Measurements from ENCODE around the gene SPRR2B.
"Not testable (repeated sequence)": the region's sequence is repeated elsewhere in the genome, so short reads cannot be mapped to it uniquely, and the experiment has no call there.

Gene SPRR2B

DNA sequence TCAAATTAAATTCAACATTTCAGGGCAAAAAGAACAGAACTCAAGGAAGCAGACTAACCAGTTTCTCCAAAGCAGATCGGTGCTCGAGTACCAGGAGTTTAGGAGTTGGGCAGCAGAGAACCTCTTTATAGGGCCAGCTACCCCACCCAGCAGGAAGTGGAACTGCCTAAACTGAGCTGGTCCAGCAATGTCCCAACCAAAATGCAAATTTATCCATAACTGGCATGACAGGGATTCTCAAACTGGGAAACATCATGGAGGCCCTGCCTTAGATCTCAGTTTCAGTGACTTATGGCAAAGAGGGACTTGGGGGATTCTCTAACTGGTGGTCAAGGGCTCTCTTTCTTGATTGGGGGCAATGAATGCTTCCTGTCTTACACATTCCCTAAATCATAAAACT lies at the start of gene SPRR2B:
TSS of gene SPRR2B (minus strand) at position 101 of the 400 bp plus-strand sequence. CDS start 772 bp downstream, outside the sequence.
- no peak within 1 kb of the TSS for H3K4me3 ChIP-seq (ENCODE audit: low read depth, low read length)
- in situ Hi-C loops (cut with HindIII; ENCODE audit: low sequenced_read_pairs) = no loop called here
- DNase-seq (ENCODE audit: low read depth) = no peak
- TF ChIP-seq, protein P1, sequence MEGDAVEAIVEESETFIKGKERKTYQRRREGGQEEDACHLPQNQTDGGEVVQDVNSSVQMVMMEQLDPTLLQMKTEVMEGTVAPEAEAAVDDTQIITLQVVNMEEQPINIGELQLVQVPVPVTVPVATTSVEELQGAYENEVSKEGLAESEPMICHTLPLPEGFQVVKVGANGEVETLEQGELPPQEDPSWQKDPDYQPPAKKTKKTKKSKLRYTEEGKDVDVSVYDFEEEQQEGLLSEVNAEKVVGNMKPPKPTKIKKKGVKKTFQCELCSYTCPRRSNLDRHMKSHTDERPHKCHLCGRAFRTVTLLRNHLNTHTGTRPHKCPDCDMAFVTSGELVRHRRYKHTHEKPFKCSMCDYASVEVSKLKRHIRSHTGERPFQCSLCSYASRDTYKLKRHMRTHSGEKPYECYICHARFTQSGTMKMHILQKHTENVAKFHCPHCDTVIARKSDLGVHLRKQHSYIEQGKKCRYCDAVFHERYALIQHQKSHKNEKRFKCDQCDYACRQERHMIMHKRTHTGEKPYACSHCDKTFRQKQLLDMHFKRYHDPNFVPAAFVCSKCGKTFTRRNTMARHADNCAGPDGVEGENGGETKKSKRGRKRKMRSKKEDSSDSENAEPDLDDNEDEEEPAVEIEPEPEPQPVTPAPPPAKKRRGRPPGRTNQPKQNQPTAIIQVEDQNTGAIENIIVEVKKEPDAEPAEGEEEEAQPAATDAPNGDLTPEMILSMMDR (IDR thresholded peaks at IDR 0.05; ENCODE audit: low read depth, low read length, missing control alignments) = no peak

DNA sequence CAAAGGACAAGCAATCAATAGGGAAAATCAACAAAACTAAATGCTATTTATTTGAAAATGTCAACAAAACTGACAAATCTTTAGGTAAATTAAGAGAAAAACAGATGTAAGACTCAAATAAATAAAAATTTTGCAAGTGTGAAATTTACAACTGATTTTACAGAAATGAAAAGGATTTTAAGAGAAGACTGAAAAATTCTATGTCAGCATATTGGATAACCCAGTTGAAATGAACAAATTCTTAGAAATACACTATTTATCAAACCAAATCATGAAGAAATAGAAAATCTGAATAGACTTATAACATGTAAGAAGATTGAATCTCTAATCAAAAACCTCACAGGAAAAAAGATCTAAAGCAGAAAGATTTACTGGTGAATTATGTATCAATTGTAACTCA lies 49.5 kb upstream of the SPRR2B start:
- in situ Hi-C loops (cut with HindIII; ENCODE audit: low sequenced_read_pairs) = no loop called here
- H3K4me3 ChIP-seq (ENCODE audit: low read depth, low read length) = no peak overlapping the region
- no peak for DNase-seq (ENCODE audit: low read depth)
- TF ChIP-seq, protein P1 (IDR thresholded peaks at IDR 0.05; ENCODE audit: low read depth, low read length, missing control alignments) = no peak

DNA sequence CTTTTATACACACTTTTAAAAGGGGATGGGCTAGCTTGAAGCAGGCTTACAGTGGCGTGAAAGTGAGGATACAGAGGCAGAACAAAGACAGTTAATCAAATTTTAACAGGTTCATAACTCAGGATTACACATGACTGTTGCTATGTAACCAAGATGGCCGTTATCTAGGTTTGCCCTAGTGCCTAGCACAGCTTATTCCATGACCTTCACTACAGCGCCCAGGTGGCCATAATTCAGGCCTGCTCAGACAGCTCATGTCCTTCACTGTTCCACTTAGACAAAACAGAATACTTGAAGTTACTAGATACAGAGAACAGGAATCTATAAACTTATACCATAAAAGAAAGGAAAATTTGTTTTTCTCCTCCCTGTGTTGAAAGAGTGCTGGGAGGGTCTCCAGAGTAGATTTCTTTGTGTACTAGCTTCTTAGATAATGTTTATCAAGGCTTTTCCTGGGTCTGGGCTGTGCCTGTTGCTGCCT lies 48.1 kb upstream of the SPRR2B start:
- TF ChIP-seq, protein P1 (IDR thresholded peaks at IDR 0.05; ENCODE audit: low read depth, low read length, missing control alignments) = no peak
- no peak for DNase-seq (ENCODE audit: low read depth)
- in situ Hi-C loops (cut with HindIII; ENCODE audit: low sequenced_read_pairs) = no loop called here
- H3K4me3 ChIP-seq (ENCODE audit: low read depth, low read length) = no peak overlapping the region

DNA sequence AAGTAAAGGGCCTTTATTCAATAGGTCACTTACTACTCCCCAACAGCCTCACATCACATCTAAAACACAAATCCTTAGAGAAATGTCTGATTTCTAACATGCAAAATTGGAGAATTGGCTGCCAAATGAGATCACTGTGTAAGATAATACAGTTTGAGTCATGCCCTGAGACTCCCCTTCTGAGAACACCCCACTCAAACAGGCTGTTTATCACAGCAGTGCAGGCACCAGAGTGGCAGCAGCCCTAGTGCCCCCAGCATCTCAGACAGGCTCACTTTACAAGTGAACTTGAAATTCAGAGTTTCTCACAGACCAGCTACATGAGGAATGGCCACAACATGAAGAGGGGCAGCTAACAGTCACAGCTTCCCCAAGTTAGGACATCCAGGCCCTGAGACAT lies 43.9 kb upstream of the SPRR2B start:
- in situ Hi-C loops (cut with HindIII; ENCODE audit: low sequenced_read_pairs); H3K4me3 ChIP-seq (ENCODE audit: low read depth, low read length); DNase-seq (ENCODE audit: low read depth): not testable (repeated sequence)

DNA sequence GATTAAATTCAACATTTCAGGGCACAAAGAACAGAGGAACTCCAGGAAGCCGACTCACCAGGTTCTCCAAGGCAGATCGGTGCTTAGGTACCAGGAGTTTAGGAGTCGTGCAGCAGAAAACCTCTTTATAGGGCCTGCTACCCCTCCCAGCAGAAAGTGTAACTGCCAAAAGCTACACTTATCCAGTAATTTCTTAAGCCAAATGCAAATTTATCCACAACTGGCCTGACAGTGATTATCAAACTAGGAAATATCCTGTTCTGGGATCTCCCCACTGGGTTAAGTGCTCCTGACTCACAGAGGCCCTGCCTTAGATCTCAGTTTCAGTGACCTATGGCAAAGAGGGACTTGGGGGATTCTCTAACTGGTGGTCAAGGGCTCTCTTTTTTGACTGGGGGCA lies 42.0 kb upstream of the SPRR2B start, which contains the start of gene SPRR2F:
TSS of gene SPRR2F (minus strand) at position 101 of the 400 bp plus-strand sequence. CDS start 783 bp downstream, outside the sequence.
- H3K4me3 ChIP-seq (ENCODE audit: low read depth, low read length) = no peak within 1 kb of the TSS
- in situ Hi-C loops (cut with HindIII; ENCODE audit: low sequenced_read_pairs) = no loop called here
- no peak for DNase-seq (ENCODE audit: low read depth)
- TF ChIP-seq, protein P1 (IDR thresholded peaks at IDR 0.05; ENCODE audit: low read depth, low read length, missing control alignments) = no peak

DNA sequence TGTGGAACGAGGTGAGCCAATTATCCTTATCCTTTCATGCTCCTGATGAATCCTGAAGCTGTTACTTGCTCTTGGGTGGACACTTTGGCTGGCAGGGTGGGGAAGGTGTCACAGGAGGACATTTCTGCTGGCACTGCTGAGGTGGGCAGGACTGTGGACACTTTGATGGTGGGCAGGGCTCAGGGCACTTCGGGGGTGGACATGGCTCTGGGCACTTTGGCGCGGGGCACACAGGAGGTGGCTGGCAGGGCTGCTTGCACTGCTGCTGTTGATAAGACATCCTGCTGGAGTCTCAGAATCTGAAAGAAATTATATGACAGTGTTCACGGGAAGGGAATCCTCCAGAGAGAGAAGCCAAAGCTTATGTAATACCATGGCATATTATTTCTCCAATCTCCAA lies 41.0 kb upstream of the SPRR2B start:
- H3K4me3 ChIP-seq (ENCODE audit: low read depth, low read length); in situ Hi-C loops (cut with HindIII; ENCODE audit: low sequenced_read_pairs); DNase-seq (ENCODE audit: low read depth): not testable (repeated sequence)

DNA sequence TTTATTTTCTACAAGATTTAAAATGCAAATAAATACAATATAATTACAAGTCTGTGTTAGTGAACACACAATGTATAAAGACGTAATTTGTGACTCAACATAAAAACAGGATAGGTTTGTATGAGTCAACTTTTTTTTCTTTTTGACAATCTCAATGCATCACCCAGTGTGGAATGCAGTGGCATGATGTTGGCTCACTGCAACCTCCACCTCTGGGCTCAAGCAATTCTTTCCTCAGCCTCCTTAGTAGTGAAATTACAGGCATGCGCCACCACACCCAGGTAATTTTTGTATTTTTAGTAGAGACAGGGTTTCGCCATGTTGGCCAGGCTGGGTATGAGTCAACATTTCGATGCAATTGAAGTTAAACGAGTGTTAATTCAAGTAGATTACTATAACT lies 28.8 kb upstream of the SPRR2B start:
- in situ Hi-C loops (cut with HindIII; ENCODE audit: low sequenced_read_pairs) = no loop called here

More for the DNA sequence above, 28.8 kb upstream of the SPRR2B start:
- H3K4me3 ChIP-seq (ENCODE audit: low read depth, low read length) = no peak overlapping the region
- TF ChIP-seq, protein P1 (IDR thresholded peaks at IDR 0.05; ENCODE audit: low read depth, low read length, missing control alignments) = no peak
- no peak for DNase-seq (ENCODE audit: low read depth)

Measured in astrocyte of the cerebellum (primary cell).